ENCODE results near the gene THUMPD2.

Gene THUMPD2

DNA sequence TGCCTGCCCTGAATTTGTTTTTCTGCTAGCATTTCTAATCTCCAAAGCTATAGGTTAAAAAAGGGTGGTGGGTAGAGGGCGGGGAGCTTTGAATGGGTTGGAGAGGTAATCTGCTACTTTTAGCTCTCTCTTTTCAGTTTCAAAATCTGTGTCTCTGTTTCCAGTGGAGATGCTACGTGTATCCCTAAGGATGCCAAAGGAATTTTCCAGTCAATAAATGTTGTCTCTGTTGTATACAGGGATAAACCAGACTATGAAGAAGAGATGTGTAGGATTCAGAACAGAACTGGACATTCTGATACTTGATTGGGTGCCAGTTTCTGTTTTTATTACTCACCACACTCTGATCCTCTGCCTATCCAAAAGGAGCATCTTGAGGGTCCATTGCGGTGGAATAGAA lies 63.2 kb downstream of the THUMPD2 start:
- DNase-seq, result no peak
- in situ Hi-C loops (cut with HindIII; ENCODE audit: low pct_ligation_motif_present, low sequenced_read_pairs), result no loop called here
- H3K27me3 ChIP-seq (replicated peaks), result no peaks in the 10 kb centered on the region
- H3K27ac ChIP-seq, result no peak overlapping the region
- no peaks in the 10 kb centered on the region for H3K36me3 ChIP-seq (replicated peaks)
- TF ChIP-seq, protein P1, sequence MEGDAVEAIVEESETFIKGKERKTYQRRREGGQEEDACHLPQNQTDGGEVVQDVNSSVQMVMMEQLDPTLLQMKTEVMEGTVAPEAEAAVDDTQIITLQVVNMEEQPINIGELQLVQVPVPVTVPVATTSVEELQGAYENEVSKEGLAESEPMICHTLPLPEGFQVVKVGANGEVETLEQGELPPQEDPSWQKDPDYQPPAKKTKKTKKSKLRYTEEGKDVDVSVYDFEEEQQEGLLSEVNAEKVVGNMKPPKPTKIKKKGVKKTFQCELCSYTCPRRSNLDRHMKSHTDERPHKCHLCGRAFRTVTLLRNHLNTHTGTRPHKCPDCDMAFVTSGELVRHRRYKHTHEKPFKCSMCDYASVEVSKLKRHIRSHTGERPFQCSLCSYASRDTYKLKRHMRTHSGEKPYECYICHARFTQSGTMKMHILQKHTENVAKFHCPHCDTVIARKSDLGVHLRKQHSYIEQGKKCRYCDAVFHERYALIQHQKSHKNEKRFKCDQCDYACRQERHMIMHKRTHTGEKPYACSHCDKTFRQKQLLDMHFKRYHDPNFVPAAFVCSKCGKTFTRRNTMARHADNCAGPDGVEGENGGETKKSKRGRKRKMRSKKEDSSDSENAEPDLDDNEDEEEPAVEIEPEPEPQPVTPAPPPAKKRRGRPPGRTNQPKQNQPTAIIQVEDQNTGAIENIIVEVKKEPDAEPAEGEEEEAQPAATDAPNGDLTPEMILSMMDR (IDR thresholded peaks at IDR 0.05; ENCODE audit: low read depth, low read length, missing control alignments), result no peak
- no peak overlapping the region for H3K4me3 ChIP-seq (ENCODE audit: low read depth, low read length)

DNA sequence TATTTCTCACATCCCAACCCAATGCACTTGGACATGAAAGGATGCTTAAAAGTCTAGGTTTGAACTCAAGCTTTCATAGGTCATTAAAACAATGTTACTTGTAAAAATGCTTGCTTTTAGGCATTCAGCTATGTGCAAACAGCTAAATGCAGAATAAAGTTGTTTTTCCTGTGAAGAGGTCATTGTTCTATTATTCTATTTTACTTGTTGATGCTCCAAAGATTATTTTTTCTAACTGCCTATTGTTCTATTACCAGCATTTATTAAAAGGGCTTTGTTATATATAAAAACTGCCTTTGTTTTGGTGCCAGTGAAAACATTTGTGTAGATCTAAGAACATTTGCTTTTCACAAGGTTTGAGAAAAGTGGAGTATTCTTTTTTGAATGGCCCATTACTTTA lies 64.0 kb downstream of the THUMPD2 start:
- in situ Hi-C loops (cut with HindIII; ENCODE audit: low pct_ligation_motif_present, low sequenced_read_pairs), result no loop called here

DNA sequence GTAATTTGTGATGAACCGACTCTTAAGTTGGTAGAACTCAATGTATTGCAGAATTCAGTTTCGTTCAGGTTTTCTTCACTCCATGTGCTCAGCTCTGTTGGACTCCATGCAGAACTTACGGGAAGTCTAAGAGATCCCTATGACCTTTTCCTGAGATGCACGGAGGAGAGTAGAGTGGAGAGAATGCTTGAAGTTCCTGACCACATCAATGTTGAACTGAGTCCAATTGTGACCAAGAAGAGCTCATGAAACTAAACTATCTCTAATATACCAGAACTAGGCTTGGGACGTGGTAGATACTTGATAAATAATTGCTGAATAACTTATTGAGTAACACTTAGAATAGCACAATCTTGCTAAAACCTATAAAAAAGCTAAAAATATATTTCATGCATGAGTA lies 66.1 kb downstream of the THUMPD2 start:
- no peak for DNase-seq

More for the DNA sequence above, 64.0 kb downstream of the THUMPD2 start:
- no peaks in the 10 kb centered on the region for H3K27me3 ChIP-seq (replicated peaks)
- no peak overlapping the region for H3K27ac ChIP-seq
- TF ChIP-seq, protein P1 (IDR thresholded peaks at IDR 0.05; ENCODE audit: low read depth, low read length, missing control alignments), result no peak
- DNase-seq, result no peak
- no peak overlapping the region for H3K4me3 ChIP-seq (ENCODE audit: low read depth, low read length)
- H3K36me3 ChIP-seq (replicated peaks), result no peaks in the 10 kb centered on the region

DNA sequence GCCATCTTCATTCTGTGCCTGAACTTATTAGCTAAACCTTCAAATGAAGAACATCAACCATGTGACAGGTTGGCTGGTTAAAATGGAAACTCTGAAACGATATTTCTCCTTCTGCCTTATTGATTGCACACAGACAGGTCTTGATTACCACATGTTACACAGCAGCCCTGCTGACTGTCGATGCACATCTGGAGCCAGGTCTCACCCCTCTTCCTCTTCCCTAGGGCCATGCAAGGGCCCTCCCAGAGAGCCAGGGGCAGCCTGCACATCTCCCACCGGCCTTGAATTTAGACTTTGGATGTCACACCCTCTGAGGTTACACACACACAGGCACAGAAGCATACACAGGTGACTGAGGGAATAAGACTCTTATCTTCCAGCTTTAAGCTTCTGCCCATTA lies 68.3 kb downstream of the THUMPD2 start:
- Histone ChIP-seq H3K27me3 (replicated peaks) (no peaks in the 10 kb centered on the region), H3K36me3 (replicated peaks) (no peaks in the 10 kb centered on the region), H3K27ac (no peak overlapping the region), H3K4me3 (ENCODE audit: low read depth, low read length) (no peak overlapping the region)
- no peak for DNase-seq
- TF ChIP-seq, protein P1 (IDR thresholded peaks at IDR 0.05; ENCODE audit: low read depth, low read length, missing control alignments), result no peak
- in situ Hi-C loops (cut with HindIII; ENCODE audit: low pct_ligation_motif_present, low sequenced_read_pairs), result no loop called here

More for the DNA sequence above, 66.1 kb downstream of the THUMPD2 start:
- in situ Hi-C loops (cut with HindIII; ENCODE audit: low pct_ligation_motif_present, low sequenced_read_pairs), result no loop called here
- Histone ChIP-seq H3K36me3 (replicated peaks) (no peaks in the 10 kb centered on the region), H3K4me3 (ENCODE audit: low read depth, low read length) (no peak overlapping the region), H3K27me3 (replicated peaks) (no peaks in the 10 kb centered on the region), H3K27ac (no peak overlapping the region)
- TF ChIP-seq, protein P1 (IDR thresholded peaks at IDR 0.05; ENCODE audit: low read depth, low read length, missing control alignments), result no peak

DNA sequence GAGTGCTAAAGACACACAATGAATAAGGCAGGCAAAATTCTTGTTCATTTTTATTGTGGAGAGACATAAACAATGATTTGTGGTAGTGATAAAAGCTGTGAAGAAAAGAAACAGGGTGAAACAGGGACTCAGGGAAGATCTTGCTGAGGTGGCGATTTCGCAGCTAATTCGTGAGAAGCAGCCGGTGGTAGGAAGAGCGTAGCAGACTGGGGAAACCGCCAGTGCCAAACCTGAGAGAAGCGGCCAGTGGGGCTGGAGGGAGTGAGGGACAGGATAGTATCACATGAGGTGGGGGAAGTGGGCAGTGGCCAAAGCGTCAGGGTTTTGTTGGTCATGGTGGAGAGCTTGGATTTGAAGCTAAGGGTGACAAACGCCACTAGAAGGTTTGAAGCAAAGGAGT lies 71.1 kb downstream of the THUMPD2 start:
- TF ChIP-seq, protein P1 (IDR thresholded peaks at IDR 0.05; ENCODE audit: low read depth, low read length, missing control alignments), result no peak
- H3K27ac ChIP-seq, result no peak overlapping the region
- in situ Hi-C loops (cut with HindIII; ENCODE audit: low pct_ligation_motif_present, low sequenced_read_pairs), result no loop called here
- H3K4me3 ChIP-seq (ENCODE audit: low read depth, low read length), result no peak overlapping the region
- no peaks in the 10 kb centered on the region for H3K36me3 ChIP-seq (replicated peaks)
- H3K27me3 ChIP-seq (replicated peaks), result no peaks in the 10 kb centered on the region
- DNase-seq, result no peak

- Histone ChIP-seq H3K36me3 (replicated peaks) (no peaks in the 10 kb centered on the region), H3K4me3 (ENCODE audit: low read depth, low read length) (no peak overlapping the region), H3K27ac (no peak overlapping the region), H3K27me3 (replicated peaks) (no peaks in the 10 kb centered on the region)
- in situ Hi-C loops (cut with HindIII; ENCODE audit: low pct_ligation_motif_present, low sequenced_read_pairs), result no loop called here
- no peak for DNase-seq
- TF ChIP-seq, protein P1 (IDR thresholded peaks at IDR 0.05; ENCODE audit: low read depth, low read length, missing control alignments), result no peak
Measured at GRCh38 chr2:39706945-39707344, 72.1 kb downstream of the THUMPD2 start.

All from brain microvascular endothelial cell (primary cell).